ENCODE results near the gene ATG10. TPM values are rescaled to one million over a fixed set of nuclear protein-coding genes. Genes with fewer than 3 reads are reported as not detected.
A peak's percentile ranks its signal among the peaks of the same experiment; 100 is the strongest.

The ATG10 gene
- total RNA-seq, 1 donor from 2014 or later, result 5.8 TPM

GRCh38 chr5:82274343-82275211 is 302.8 kb downstream of the ATG10 start:
- DNase-seq (ENCODE audit: low read depth in 2 of 2), result no peak

GRCh38 chr5:82275216-82275664 is 303.4 kb downstream of the ATG10 start:
- DNase-seq (ENCODE audit: low read depth in 2 of 2), result no peak

GRCh38 chr5:82276800-82277612 is 305.2 kb downstream of the ATG10 start:
- no peak for DNase-seq (ENCODE audit: low read depth in 2 of 2)

- peak; percentile 20 to 22 for DNase-seq (ENCODE audit: low read depth in 2 of 2)
Measured at GRCh38 chr5:82277613-82277986, 305.8 kb downstream of the ATG10 start.

GRCh38 chr5:82277987-82278710 is 306.3 kb downstream of the ATG10 start, which contains the start of gene RPS23:
Gene RPS23, minus strand, starts transcription at chr5:82278354. Its CDS starts 31 bp downstream, at chr5:82278323.
- peak; percentile 92 to 94 for DNase-seq (ENCODE audit: low read depth in 2 of 2)

- DNase-seq (ENCODE audit: low read depth in 2 of 2), result no peak
Measured at GRCh38 chr5:82278711-82279370, 307.0 kb downstream of the ATG10 start.

GRCh38 chr5:82283893-82284292 is 312.1 kb downstream of the ATG10 start:
- DNase-seq (ENCODE audit: low read depth in 2 of 2), result no peak

- no peak for DNase-seq (ENCODE audit: low read depth in 2 of 2)
Measured at GRCh38 chr5:82285206-82285605, 313.4 kb downstream of the ATG10 start.

GRCh38 chr5:82287625-82288024 is 315.8 kb downstream of the ATG10 start:
- no peak for DNase-seq (ENCODE audit: low read depth in 2 of 2)

- DNase-seq (ENCODE audit: low read depth in 2 of 2), result no peak
Measured at GRCh38 chr5:82290005-82290404, 318.2 kb downstream of the ATG10 start.

GRCh38 chr5:82290908-82291307 is 319.1 kb downstream of the ATG10 start:
- no peak for DNase-seq (ENCODE audit: low read depth in 2 of 2)

- no peak for DNase-seq (ENCODE audit: low read depth in 2 of 2)
Measured at GRCh38 chr5:82291420-82291819, 319.6 kb downstream of the ATG10 start.

GRCh38 chr5:82295144-82295543 is 323.3 kb downstream of the ATG10 start:
- peak in 1 of 2 donors; percentile 20 for DNase-seq (ENCODE audit: low read depth in 2 of 2)

- DNase-seq (ENCODE audit: low read depth in 2 of 2), result no peak
Measured at GRCh38 chr5:82295959-82296531, 324.2 kb downstream of the ATG10 start.

GRCh38 chr5:82296929-82297328 is 325.1 kb downstream of the ATG10 start:
- DNase-seq (ENCODE audit: low read depth in 2 of 2), result no peak

GRCh38 chr5:82297711-82298110 is 325.9 kb downstream of the ATG10 start:
- DNase-seq (ENCODE audit: low read depth in 2 of 2), result no peak

GRCh38 chr5:82298668-82299067 is 326.8 kb downstream of the ATG10 start:
- DNase-seq (ENCODE audit: low read depth in 2 of 2), result no peak

GRCh38 chr5:82301190-82301589 is 329.4 kb downstream of the ATG10 start:
- DNase-seq (ENCODE audit: low read depth in 2 of 2), result no peak

Measured in lung microvascular endothelial cell (primary cell).